Erythroblast (primary cell): ENCODE measurements around the gene VEPH1.

Source experiments
- GATA1 ChIP-seq: IDR thresholded peaks from 2 replicates; pipeline ENCODE4 v1.6.1; 2011; ENCODE audit warnings: low read depth, mild to moderate bottlenecking, control low read depth, low read length, moderate library complexity
- POLR2A ChIP-seq: IDR thresholded peaks from 2 replicates; pipeline ENCODE4 v1.6.1; 2011; ENCODE audit warnings: mild to moderate bottlenecking, low read length

GRCh38 chr3:157294953-157295352, 208.3 kb downstream of the VEPH1 start:
- TF ChIP-seq POLR2A (no peak), GATA1 (no peak)
